Cardiac muscle cell (in vitro differentiated cells and primary cell): ENCODE data around the gene LAMC1. TPM values are rescaled to one million over a fixed set of nuclear protein-coding genes. Genes with fewer than 3 reads are reported as not detected.

ENCODE experiments used
- DNase-seq, 2 donors: peaks; one replicate each; pipeline versions ENCODE4 v3.0.0 to v3.0.0-alpha.2; 2010 to 2017; ENCODE audit warnings: low read depth in 1 of 2, low spot score in 1 of 2
- H3K27ac ChIP-seq: fragments of 200-600 bp; sonication (generic); 2 replicates; pipeline ENCODE4 v1.5.1; 2016
- H3K27me3 ChIP-seq: fragments of 200-600 bp; sonication (generic); 2 replicates; pipeline ENCODE4 v1.6.0; 2016; ENCODE audit warnings: control low read depth
- H3K36me3 ChIP-seq: fragments of 200-600 bp; sonication (generic); 2 replicates; pipeline ENCODE4 v1.5.1; 2016; ENCODE audit warnings: control low read depth
- H3K4me1 ChIP-seq: fragments of 200-600 bp; sonication (generic); 2 replicates; pipeline ENCODE4 v1.8.1; 2017; ENCODE audit warnings: low read depth, mild to moderate bottlenecking, mixed run types
- H3K4me3 ChIP-seq: fragments of 200-600 bp; sonication (generic); 2 replicates; pipeline ENCODE4 v1.5.1; 2016; ENCODE audit warnings: mild to moderate bottlenecking
- H3K9me3 ChIP-seq: fragments of 200-600 bp; sonication (generic); 2 replicates; pipeline ENCODE4 v1.5.1; 2017; ENCODE audit warnings: low read depth, mild to moderate bottlenecking, control low read depth
- polyA plus RNA-seq: library from polyadenylated mRNA; unstranded; fragments of >200 nt; fragmentation: Nextera tagmentation; extraction: Ambion mirVana; gene quantifications from 2 replicates; pipeline ENCODE4 v1.2.1, GENCODE V29; 2016
- total RNA-seq: library from RNA; depleted of rRNA; stranded (reverse); fragments of >200 nt; gene quantifications from 2 replicates; pipeline ENCODE4 v1.2.3, GENCODE V29; 2016
- TF ChIP-seq, protein P1 (sequence below): IDR thresholded peaks from 2 replicates; pipeline ENCODE4 v1.5.1; 2012; ENCODE audit warnings: low read depth, mild to moderate bottlenecking, low read length

Gene LAMC1
- total and polyA plus RNA-seq, 2 experiments from 2014 or later = 66.4 to 329 TPM

DNA sequence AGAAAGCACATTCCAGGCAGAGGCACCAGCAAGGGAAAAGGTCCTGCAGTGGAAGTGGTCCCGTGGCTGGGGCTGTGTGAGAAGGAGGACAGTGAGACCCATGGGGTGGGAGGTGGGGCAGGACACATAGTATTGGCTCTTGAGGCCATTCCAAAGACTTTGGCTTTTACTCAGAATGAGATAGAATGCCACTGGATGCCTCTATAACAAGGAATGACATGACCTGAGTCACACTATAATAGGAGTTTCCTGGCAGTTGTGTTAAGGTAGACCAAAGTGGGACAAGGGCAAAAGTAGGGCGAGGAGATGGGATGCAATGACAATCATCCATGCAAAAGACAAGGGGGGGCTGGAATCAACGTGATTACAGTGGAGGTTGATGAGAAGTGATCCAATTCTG is 138.2 kb downstream of the LAMC1 start:
- H3K27me3 ChIP-seq = no peaks in the 10 kb centered on the region
- H3K4me1 ChIP-seq = no peaks in the 10 kb centered on the region
- no peak for DNase-seq
- H3K36me3 ChIP-seq = no peaks in the 10 kb centered on the region
- no peaks in the 10 kb centered on the region for H3K9me3 ChIP-seq
- TF ChIP-seq, protein P1, sequence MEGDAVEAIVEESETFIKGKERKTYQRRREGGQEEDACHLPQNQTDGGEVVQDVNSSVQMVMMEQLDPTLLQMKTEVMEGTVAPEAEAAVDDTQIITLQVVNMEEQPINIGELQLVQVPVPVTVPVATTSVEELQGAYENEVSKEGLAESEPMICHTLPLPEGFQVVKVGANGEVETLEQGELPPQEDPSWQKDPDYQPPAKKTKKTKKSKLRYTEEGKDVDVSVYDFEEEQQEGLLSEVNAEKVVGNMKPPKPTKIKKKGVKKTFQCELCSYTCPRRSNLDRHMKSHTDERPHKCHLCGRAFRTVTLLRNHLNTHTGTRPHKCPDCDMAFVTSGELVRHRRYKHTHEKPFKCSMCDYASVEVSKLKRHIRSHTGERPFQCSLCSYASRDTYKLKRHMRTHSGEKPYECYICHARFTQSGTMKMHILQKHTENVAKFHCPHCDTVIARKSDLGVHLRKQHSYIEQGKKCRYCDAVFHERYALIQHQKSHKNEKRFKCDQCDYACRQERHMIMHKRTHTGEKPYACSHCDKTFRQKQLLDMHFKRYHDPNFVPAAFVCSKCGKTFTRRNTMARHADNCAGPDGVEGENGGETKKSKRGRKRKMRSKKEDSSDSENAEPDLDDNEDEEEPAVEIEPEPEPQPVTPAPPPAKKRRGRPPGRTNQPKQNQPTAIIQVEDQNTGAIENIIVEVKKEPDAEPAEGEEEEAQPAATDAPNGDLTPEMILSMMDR = no peak
- no peak overlapping the region for H3K4me3 ChIP-seq
- no peak overlapping the region for H3K27ac ChIP-seq

- TF ChIP-seq, protein P1 = no peak
- Histone ChIP-seq H3K4me3 (no peak overlapping the region), H3K9me3 (no peaks in the 10 kb centered on the region), H3K27ac (no peak overlapping the region), H3K36me3 (no peaks in the 10 kb centered on the region), H3K27me3 (no peaks in the 10 kb centered on the region), H3K4me1 (no peaks in the 10 kb centered on the region)
- peak in 1 of 2 donors; percentile 16 for DNase-seq
Observed at GRCh38 chr1:183163316-183163715, 140.1 kb downstream of the LAMC1 start.

DNA sequence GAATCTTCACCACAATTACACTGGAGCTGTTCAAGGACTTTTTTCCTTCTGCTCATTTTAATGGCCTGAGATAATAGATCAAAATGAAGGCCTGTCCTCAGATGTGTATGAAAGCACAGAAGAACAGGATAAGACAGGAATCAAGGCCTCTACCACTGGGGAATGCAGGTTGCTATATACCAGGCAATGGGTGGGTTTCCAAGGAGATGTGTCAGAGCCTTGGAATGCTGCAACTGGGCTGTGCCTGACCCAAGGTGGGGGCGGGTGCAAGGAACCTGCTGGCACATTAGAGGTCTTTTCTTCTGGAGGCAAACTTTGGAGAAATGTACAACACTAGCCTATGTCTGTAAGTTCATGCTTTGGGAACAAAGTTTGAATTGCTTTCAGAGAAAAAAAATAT is 141.1 kb downstream of the LAMC1 start:
- TF ChIP-seq, protein P1 = no peak

DNA sequence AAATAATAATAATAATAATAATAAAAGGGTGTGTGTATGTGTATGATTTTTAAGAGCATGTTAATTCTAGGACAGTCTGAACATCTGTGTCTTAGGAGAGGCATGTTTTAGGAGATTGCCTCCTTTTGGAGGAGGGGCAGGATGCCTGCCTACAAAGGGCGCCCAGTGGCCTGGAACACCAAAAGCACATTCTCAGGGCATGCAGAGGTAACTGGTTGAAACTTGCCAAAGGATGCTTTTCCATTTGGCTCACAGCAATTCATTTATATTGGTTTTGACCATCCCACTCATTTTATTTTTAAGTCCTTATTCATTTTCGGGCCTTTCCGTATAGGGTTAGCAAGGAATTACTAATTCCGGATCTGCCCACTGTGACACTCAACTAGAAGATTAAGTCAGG is 141.7 kb downstream of the LAMC1 start:
- Histone ChIP-seq H3K4me3 (no peak overlapping the region), H3K27me3 (no peaks in the 10 kb centered on the region), H3K9me3 (no peaks in the 10 kb centered on the region), H3K4me1 (no peaks in the 10 kb centered on the region), H3K27ac (no peak overlapping the region), H3K36me3 (no peaks in the 10 kb centered on the region)
- no peak for DNase-seq
- TF ChIP-seq, protein P1 = no peak

More for the DNA sequence above, 141.1 kb downstream of the LAMC1 start:
- Histone ChIP-seq H3K36me3 (no peaks in the 10 kb centered on the region), H3K27ac (no peak overlapping the region), H3K9me3 (no peaks in the 10 kb centered on the region), H3K4me1 (no peaks in the 10 kb centered on the region), H3K4me3 (no peak overlapping the region), H3K27me3 (no peaks in the 10 kb centered on the region)
- DNase-seq = peak in 1 of 2 donors; percentile 61

GRCh38 chr1:183165456-183165855 is 142.2 kb downstream of the LAMC1 start:
- Histone ChIP-seq H3K4me1 (no peaks in the 10 kb centered on the region), H3K36me3 (no peaks in the 10 kb centered on the region), H3K27ac (no peak overlapping the region), H3K9me3 (no peaks in the 10 kb centered on the region), H3K27me3 (no peaks in the 10 kb centered on the region), H3K4me3 (no peak overlapping the region)
- DNase-seq = no peak
- TF ChIP-seq, protein P1 = no peak

- Histone ChIP-seq H3K36me3 (no peaks in the 10 kb centered on the region), H3K4me3 (no peak overlapping the region)
- TF ChIP-seq, protein P1 = no peak
Observed at GRCh38 chr1:183166454-183166853, 143.2 kb downstream of the LAMC1 start.

More at GRCh38 chr1:183166454-183166853, 143.2 kb downstream of the LAMC1 start:
- no peaks in the 10 kb centered on the region for H3K27me3 ChIP-seq
- no peak for DNase-seq
- H3K9me3 ChIP-seq = no peaks in the 10 kb centered on the region
- no peaks in the 10 kb centered on the region for H3K4me1 ChIP-seq
- no peak overlapping the region for H3K27ac ChIP-seq
